Putamen (tissue), 1 donor: ENCODE data around the gene FLNA.
A peak's percentile ranks its signal among the peaks of the same experiment; 100 is the strongest.
"Not testable (repeated sequence)": the region's sequence is repeated elsewhere in the genome, so short reads cannot be mapped to it uniquely, and the experiment has no call there.

Source experiments
- DNase-seq: peaks from one replicate; pipeline ENCODE4 v3.0.0-alpha.2; 2016; ENCODE audit warnings: low spot score

FLNA gene, protein sequence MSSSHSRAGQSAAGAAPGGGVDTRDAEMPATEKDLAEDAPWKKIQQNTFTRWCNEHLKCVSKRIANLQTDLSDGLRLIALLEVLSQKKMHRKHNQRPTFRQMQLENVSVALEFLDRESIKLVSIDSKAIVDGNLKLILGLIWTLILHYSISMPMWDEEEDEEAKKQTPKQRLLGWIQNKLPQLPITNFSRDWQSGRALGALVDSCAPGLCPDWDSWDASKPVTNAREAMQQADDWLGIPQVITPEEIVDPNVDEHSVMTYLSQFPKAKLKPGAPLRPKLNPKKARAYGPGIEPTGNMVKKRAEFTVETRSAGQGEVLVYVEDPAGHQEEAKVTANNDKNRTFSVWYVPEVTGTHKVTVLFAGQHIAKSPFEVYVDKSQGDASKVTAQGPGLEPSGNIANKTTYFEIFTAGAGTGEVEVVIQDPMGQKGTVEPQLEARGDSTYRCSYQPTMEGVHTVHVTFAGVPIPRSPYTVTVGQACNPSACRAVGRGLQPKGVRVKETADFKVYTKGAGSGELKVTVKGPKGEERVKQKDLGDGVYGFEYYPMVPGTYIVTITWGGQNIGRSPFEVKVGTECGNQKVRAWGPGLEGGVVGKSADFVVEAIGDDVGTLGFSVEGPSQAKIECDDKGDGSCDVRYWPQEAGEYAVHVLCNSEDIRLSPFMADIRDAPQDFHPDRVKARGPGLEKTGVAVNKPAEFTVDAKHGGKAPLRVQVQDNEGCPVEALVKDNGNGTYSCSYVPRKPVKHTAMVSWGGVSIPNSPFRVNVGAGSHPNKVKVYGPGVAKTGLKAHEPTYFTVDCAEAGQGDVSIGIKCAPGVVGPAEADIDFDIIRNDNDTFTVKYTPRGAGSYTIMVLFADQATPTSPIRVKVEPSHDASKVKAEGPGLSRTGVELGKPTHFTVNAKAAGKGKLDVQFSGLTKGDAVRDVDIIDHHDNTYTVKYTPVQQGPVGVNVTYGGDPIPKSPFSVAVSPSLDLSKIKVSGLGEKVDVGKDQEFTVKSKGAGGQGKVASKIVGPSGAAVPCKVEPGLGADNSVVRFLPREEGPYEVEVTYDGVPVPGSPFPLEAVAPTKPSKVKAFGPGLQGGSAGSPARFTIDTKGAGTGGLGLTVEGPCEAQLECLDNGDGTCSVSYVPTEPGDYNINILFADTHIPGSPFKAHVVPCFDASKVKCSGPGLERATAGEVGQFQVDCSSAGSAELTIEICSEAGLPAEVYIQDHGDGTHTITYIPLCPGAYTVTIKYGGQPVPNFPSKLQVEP (N-terminal part only)

DNA sequence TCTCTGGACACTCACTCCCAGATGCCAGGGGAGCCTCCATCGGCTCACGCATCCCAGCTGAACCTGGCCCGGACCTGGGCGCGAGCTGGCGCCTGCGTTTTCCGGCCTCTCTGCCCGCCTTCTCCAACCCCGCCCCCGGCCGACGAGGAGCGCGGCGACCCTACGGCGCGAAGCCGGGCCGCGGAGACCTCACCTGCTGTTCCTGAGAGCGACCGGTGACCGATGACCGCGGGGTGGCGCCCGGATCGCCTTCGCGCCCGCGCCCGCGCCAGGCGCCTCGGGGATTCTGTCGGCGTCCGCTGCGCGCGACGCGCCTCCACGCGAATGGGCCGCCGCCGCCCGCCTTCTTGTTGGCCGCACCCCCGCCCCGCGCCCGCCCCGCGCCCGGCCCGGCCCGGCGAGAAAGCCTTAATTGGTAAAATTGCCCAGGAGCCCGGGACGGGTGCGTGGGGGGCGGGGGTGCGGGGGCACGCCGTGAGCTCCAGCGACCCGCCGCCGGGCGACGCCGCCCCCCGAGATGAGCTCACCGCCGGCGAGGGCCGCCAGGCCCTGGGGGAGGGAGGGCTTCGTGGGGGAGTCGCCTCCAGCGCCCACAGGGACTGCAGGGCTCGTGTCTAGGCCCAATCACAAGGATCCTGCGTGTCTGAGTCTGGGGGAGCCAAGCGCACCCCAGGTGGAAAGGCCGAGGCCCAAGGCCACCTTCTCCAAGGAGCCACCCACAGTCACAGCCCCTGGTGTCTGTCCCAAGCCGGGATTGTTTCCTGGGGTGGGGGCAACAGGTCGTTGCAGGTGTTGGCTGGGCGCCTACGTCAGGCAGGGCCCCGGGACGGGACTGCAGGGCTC lies at the start of gene FLNA:
TSS of gene FLNA (minus strand) at position 322 of the 843 bp plus-strand sequence. CDS start 3,389 bp downstream, outside the sequence.
- DNase-seq = no peak

DNA sequence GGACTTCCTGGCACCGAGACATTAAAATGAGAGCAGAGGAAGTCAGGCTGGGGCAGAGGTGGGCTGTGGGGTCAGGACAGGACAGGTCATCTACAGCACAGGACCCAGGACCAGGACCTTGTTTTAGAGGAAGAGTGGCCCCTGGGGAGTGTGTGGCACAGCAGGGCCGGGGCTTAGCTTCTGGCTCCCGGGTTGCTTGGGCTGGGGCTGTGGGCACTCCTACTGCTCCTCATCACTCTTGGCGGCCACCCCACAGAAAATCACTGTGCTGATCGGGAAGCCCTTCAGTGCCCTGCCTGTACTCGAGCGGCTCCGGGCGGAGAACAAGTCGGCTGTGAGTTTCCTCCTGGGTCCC lies 45.9 kb upstream of the FLNA start:
- no peak for DNase-seq

DNA sequence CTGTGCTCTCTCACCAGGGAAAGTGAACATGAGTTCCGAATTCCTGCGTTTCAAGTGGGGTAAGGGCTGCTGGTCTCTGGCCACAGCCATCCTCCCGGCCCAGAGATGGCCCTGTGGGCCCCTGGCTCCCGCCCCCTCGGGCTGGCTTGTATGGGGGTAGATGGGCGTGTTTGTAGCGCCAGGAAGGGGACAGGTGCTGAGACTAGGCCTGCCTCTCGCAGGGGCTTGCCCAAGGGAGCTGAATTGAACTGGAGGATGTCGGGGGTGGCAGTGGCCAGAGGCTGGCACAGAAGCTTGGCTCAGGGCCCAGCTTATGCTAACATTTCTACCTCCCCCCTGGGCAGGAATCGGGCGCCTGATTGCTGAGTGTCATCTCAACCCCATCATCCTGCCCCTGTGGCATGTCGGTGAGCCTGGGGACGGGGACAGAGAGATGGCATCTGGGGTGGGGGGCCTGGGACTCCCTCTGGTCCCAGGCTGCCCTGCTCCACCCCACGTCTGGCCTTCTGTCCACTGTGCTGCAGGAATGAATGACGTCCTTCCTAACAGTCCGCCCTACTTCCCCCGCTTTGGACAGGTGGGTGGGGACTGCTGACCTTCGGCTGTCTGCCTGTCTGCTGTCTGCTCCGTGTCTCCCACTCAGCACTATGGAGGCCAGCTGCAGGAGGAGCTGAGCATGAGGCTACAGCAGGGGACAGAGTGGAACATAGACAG lies 45.4 kb upstream of the FLNA start:
- DNase-seq = no peak

DNA sequence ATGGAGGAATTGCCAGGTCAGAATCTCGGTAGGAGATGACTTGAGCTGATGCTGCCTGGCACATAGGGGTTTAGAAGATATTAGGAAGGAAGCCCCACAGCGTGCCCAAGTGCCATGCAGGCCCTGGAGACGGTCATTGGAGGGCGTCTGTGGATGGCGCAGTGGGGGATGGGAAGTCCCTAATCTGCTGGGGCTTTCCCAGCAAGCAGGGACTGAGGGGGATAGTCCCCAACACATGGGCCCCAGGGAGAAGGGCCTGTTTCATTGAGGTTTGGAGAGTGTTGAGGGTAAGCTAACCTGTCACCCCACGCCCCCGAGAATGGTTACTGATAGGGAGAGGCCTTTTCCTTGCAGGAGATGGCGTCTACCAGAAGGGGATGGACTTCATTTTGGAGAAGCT lies 44.8 kb upstream of the FLNA start:
- no peak for DNase-seq

DNA sequence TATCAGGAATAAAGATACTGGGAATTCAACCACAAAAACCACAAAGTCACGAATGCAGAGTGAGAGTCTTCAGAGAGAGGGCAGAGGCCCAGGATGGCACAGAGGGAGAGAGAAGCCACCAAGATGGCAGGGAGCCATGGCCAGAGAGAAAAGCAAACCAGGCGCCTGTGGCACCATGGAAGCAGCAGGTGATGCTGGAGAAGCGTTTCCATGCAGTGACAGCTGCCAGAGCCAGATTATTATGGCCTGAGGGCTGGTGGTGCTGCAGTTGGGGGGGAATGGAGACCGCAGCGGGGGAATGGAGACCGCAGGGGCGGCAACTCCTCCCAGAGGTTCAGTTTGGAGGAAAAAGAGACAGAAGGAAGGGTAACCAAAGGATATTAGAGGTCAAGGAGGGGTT lies 42.7 kb upstream of the FLNA start:
- DNase-seq = no peak

DNA sequence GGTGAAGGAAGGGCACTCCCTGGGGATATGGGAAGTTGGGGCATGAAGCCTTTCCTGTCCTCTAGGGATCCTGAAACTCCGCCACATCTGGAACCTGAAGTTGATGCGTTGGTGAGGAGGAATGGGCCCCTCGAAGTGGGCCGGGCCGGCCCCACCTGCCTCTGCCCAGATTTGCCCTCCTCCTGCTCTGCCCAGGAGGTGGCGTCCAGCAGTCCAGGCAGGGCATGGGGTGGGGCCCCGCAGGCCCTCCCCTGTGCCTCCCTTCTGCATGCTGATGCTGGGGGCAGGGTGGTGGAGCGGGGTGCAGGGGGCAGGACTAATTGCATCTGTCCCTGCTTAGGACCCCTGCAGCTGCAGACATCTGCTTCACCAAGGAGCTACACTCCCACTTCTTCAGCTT lies 38.7 kb upstream of the FLNA start:
- no peak for DNase-seq

DNA sequence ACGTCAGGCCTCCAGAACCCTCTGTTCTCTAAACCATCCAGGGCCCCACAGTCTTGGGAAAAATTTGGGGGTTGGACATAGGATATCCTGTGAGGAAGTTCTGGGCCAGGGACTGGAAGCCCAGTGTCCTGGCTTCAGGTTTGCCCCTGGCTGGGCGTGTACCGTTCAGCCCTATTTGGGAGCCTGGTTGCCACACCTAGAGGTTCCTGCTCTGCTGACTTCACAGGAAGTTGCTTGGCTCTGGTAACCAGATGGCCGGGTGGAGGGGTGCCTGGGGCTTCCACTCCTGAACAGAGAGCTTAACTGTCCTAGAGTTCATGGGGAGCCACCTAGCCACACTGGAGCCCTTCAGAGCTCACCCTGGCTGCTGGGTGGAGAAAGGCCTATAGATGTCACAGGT lies 38.0 kb upstream of the FLNA start:
- no peak for DNase-seq

DNA sequence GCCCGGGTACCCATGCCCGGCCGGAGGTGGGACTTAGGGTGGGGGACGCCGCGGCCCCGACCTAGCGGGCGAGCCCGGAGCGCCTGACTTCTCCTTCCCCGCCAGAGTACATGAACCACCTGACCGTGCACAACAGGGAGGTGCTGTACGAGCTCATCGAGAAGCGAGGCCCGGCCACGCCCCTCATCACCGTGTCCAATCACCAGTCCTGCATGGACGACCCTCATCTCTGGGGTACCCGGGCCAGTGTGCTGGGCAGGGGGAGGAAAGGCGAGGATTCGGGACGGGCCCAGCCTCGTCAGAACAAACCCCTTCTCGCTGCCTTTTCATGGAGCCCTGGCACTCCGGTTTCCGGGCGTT lies 37.5 kb upstream of the FLNA start:
- peak; percentile 8 for DNase-seq

DNA sequence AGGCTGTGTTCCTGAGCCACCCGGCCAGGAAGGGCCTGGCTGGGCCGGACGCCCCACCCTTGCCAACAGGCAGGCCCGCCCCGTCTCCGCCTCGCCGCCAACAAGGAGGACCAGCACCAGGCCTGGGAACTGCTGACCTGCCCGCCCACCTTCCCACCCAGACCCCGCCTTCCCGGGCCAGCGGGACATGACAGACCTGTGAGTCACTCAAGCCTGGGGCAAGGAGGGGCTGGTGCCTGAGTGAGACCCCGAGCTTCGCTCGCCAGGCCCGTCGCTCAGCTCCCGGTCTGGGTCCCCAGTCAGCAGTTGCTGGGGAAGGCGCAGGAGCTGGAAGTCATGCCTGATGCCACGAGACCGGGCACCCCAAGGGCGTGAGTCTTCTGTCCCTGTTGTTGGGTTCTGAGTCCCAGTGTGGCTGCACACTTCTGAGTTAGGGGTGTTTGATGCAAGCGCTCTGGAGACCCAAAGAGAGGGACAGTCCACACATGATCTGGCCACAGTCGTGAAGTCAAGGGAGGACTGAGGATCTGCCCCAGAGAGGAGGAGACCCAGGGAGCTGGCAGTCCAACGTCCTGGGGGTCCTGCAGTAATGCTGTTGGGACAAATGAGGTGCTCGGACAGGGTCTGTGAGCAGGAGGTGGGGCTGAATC lies 34.9 kb upstream of the FLNA start, which contains the start of gene DNASE1L1:
TSS of gene DNASE1L1 (minus strand) at position 33 of the 650 bp plus-strand sequence. CDS start 3,686 bp downstream, outside the sequence.
- no peak for DNase-seq

DNA sequence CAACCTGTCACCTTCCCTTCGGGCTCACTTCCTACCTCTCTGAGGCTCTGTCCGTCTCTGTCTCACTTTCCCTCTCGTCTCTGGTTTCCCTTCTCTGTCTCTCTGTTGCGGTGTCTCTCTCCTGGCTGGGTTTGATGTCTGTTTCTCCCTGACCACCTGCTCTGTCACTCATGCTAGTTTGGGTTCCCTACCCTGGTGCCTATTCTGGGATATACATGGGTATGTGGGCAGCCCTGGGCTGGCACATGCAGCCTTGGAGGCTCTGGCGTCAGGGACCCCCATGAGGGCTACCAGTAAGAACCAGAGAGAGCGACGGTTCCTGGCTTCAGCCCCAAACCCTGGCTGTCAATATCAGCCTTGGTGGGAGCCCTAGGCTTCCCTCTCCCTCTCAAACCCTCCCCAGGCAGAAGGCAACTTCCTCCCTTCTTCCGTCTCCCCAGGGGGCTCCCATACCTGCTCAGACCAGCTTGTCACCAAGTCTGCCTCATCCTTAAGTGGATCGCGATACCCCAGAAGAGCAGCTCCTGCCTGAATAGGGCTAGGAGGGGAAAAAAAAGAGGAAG lies 34.3 kb upstream of the FLNA start:
- no peak for DNase-seq

DNA sequence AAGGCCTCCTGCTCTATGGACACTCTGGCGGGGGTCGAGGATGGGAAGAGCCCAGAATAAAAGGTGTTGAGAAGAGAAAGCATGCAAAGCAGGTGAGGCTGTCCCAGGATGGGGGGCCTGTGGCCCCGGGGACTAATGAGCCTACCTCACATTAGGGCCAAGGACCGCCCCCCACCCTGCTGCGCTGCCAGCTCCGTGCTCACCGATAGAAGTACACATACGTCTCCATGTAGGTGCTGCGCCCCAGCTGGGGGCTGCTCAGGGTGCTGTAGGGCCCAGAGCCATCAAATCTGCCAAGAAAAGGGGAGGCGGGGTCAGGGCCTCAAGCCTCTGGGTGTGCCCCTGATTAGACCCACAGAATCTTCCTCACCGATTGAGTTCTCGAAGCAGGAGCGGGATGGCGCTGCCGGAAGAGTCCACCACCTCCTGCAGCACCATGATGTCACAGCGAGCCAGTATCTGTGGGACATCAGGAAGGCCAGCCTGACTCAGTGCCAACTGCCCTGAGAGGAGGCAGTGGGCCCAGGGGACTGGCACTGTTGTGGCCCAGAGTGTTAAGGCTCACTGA lies 30.3 kb upstream of the FLNA start:
- no peak for DNase-seq

DNA sequence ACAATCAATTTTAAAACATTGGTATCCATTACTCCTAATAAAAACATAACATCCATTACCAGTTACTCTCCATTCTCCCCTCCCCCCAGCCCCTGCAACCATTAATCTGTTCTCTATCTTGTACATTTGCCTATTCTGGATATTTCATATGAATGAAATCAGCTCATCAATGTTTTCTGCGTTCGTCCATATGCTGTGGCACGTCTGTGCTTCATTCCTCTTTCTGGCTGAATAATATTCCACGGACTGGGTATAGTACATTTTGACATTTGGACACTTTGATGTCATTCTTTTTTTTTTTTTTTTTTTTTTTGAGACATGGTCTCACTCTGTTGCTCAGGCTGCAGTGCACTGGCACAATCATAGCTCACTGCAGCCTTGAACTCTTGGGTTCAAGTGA lies 29.4 kb upstream of the FLNA start:
- no peak for DNase-seq

DNA sequence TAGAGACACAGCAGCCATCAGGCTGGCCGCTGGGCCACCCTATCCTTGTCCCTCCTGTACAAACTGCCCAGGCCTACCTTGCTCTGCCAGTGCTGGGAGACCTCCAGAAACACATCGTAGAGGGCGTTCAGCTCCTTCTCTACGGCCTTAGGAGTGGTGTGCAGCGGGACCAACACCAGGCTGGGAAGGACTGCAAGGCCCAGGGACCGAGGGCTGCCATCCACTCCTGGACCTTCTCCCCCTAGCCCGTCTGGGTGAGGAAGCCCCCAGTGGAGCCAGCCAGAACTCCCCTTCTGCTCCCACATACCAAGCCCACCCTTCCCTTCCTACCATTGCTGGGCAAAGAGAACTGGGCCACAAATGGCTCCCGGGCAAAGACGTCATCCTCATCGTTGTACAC lies 28.8 kb upstream of the FLNA start:
- no peak for DNase-seq

DNA sequence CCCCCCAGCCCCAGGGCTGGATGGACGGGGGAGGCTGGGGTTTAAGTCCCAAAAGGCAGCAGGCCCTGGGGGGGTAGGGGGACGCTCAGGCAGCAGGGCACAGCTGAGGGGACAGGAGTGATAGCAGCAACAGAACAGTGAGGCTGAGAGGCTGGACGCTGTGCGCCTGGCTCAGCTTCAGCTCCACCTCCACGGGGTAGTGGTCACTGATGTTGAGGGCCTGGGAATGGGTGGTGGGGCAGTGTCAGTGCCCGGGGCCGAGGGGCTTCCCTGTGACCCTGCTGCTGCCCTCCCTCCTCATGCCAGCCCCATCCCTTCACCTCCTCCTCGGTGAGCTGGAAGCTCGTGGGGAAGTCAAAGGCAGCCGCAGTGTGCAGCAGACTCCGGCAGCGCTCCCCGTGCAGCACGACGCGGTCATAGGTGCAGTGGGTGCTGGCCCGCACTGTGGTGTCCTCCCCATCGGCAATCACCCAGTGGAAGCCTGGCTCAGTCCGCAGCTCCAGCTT lies 28.2 kb upstream of the FLNA start:
- DNase-seq = no peak

DNA sequence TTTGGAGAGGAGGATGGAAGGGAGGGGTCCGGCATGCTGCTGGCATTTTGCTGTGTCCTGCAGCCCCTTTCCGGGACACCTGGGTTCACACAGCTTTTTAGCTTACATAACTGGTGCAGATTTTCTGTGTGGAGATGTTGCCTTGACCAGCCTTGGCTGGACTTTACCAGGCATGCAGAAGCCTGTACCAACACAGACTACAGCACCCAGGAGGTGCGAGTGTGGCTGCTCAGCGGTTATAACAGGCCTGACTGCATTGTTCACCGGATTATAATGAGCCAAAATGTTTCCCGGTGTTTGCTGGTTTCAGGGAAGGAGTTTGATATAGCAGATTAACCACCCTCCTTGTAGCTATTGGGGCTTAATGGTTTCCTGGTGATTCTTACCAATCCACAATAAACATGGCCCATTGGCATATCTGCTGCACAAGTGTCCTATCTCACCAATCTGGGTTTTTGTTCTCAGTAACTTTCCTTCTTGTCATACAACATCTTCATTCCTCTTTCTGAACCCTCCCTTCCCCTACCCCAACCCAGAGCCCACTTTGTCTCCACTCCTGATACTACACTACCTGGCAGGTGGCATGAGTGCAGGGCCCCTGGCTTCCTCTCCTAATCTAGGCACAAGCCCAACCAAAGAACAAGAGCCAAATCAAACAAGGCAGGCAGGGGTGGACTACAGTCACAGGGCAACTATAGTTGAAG lies 27.6 kb upstream of the FLNA start:
- no peak for DNase-seq

DNA sequence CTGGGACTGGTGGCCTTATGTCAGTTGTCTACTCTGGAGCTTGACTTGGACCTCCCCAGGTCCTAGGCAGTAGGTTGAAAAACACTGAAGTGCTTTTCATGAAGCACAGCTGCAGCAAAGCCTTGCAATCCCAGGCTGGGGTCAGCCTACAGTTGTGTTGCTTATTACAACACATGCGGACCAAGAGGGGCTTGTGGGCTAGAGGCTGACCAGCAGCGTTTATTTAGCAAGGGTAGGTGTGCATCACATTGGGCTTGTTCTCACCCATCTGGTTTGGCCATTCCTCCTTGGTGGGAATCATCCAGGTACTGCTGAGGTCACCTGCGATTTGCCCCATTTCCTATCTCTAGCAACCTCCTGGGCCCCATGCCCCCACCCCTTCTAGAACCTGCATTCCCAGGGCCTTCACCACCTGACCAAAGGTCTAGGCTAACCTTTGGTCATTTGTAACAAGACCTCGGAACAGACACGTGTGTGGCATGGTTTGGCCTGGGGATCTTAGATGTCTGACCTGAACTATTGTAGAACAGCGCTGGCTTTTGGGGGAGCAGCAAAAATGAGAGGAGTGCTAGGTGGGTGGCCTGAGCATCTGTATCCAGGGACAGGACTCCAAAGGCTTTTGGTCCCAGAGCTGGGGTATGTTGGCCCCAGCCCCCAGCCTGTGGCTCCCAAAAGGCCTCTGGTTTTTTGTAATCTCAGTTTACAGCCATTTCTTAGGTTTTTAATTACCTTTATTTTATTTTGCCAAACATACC lies 26.8 kb upstream of the FLNA start:
- no peak for DNase-seq

DNA sequence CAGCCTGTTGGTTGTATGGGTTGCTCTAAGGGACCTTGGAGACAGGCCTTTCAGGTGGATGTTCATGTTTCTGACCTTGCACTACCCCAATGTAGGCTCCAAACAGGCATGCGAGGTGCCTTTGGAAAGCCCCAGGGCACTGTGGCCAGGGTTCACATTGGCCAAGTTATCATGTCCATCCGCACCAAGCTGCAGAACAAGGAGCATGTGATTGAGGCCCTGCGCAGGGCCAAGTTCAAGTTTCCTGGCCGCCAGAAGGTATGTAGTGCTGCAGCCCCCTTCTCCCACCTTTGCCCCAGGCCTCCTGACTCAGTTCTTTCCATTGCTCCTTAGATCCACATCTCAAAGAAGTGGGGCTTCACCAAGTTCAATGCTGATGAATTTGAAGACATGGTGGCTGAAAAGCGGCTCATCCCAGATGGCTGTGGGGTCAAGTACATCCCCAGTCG lies 26.0 kb upstream of the FLNA start:
- not testable (repeated sequence) for DNase-seq
